Measurements from ENCODE around the gene CACNA1I.

The CACNA1I gene

GRCh38 chr22:39535831-39536449 is 34.6 kb upstream of the CACNA1I start:
- no peak for ATAC-seq

- ATAC-seq: no peak
These were observed 33.8 kb upstream of the CACNA1I start for GRCh38 chr22:39536711-39537110.

- ATAC-seq: no peak
These were observed 32.6 kb upstream of the CACNA1I start for GRCh38 chr22:39537975-39538374.

GRCh38 chr22:39543095-39543494 is 27.5 kb upstream of the CACNA1I start:
- peak in 1 of 2 donors; percentile 41 for ATAC-seq

- ATAC-seq: peak in 1 of 2 donors; percentile 48
These were observed 24.9 kb upstream of the CACNA1I start for GRCh38 chr22:39545386-39546365.

- ATAC-seq: no peak
These were observed 23.5 kb upstream of the CACNA1I start for GRCh38 chr22:39546889-39547586.

- ATAC-seq: no peak
These were observed 23.0 kb upstream of the CACNA1I start for GRCh38 chr22:39547587-39547947.

- ATAC-seq: no peak
These were observed 17.1 kb upstream of the CACNA1I start for GRCh38 chr22:39553429-39553828.

- ATAC-seq: no peak
These were observed 16.4 kb upstream of the CACNA1I start for GRCh38 chr22:39554151-39554550.

- ATAC-seq: peak; percentile 62 to 71
These were observed 13.3 kb upstream of the CACNA1I start for GRCh38 chr22:39556970-39557841.

GRCh38 chr22:39558254-39558727 is 12.3 kb upstream of the CACNA1I start:
- no peak for ATAC-seq

GRCh38 chr22:39558950-39559349 is 11.6 kb upstream of the CACNA1I start:
- ATAC-seq: no peak

GRCh38 chr22:39559456-39560105 is 11.0 kb upstream of the CACNA1I start:
- no peak for ATAC-seq

GRCh38 chr22:39560127-39560526 is 10.4 kb upstream of the CACNA1I start:
- no peak for ATAC-seq

GRCh38 chr22:39562839-39563489 is 7.6 kb upstream of the CACNA1I start:
- ATAC-seq: no peak

GRCh38 chr22:39563571-39564428 is 6.8 kb upstream of the CACNA1I start:
- ATAC-seq: no peak

- no peak for ATAC-seq
These were observed 5.1 kb upstream of the CACNA1I start for GRCh38 chr22:39565414-39565944.

GRCh38 chr22:39567135-39567946 is 3.2 kb upstream of the CACNA1I start:
- peak; percentile 53 to 63 for ATAC-seq
